RKO (cell line): Measurements from ENCODE around the gene PCDHGA4.
"Not testable (repeated sequence)": the region's sequence is repeated elsewhere in the genome, so short reads cannot be mapped to it uniquely, and the experiment has no call there.

Experiments used
- DNase-seq: peaks from one replicate; pipeline ENCODE4 v3.0.0-alpha.2; 2016; ENCODE audit warnings: low spot score

PCDHGA4 gene

GRCh38 chr5:141354900-141355469 is at the start of gene PCDHGA4:
Gene PCDHGA4, plus strand, starts transcription at chr5:141355021. Its CDS starts 87 bp downstream, at chr5:141355108.
- no peak for DNase-seq

GRCh38 chr5:141306630-141307029 is 48.2 kb upstream of the PCDHGA4 start:
- DNase-seq: no peak

- DNase-seq: no peak
Measured at GRCh38 chr5:141313711-141314110, 41.1 kb upstream of the PCDHGA4 start.

DNA sequence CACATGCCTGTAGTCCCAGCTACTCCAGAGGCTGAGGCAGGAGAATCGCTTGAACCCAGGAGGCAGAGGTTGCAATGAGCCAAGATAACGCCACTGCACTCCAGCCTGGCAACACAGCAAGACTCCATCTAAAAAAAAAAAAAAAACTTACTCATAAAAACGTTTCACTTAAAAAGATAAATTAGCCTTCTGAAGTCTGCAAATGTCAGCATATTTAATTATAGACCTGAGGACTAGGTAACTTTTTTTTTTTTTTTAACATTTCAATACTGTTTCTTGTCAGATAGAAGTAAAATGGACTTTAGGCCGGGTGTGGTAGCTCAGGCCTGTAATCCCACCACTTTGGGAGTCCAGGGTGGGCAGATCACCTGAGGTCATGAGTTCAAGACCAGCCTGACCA is 37.9 kb upstream of the PCDHGA4 start:
- not testable (repeated sequence) for DNase-seq

DNA sequence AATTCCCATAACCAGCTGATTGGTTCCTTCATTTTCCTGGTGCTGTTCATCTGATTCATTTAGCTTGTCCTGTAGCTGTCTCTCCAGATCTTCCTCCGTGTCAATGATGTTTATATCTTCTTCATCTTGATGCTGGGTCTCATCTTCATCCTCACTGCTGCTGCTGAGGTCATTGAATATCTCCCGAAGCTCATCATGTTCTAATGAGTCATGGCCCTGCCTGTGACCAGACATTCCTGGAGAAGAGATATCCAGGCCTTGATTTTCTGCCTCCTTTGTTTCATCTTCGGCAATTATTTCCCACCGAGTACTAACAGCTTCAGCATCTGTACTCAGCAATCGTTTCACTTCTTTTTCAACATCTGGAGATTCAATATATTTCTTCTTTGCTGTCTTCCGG is 35.6 kb upstream of the PCDHGA4 start:
- DNase-seq: peak; percentile 60

DNA sequence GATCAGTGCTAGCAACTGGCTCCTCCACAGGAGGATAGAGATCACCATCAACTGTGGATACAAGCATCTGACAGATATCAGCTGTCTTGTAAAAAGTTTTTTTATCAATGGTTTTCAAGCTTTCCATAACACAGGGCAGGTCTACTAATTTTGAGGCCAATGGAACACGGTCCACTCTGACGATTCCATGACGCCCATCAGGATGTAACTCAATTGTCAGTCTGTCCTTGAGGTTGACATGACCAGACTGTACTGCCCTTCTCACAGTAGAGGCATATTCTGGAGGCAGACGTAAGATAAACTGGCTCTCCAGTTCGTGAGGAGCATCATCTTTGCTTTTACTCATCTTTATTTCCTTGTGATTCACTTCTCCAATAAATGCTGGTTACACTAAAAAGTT is 35.1 kb upstream of the PCDHGA4 start:
- peak; percentile 43 for DNase-seq

GRCh38 chr5:141320225-141321169 is 34.3 kb upstream of the PCDHGA4 start, which contains the start of gene TAF7:
Gene TAF7, minus strand, starts transcription at chr5:141320784. Its CDS starts 740 bp downstream, at chr5:141320044.
- DNase-seq: peak; percentile 91

DNA sequence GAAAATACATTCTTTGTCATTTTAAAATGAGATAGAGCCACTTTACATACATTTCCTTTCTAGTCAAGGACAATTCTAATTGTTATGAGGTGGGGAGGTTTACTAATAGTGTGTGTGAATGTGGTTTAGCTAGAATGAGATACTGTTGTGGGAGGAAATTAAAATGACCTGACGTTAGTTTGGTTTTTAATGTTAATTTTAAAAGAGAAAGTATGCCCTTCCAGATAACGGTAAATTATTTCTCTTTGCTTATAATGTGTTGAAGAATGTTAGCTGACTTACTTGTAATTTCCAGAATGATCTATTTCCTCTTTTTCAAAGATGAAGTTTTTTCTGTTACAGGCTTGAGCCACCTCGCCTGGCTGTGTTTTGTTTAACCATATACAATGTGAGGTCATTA is 32.6 kb upstream of the PCDHGA4 start:
- no peak for DNase-seq

- DNase-seq: peak; percentile 90
Measured at GRCh38 chr5:141326088-141326854, 28.6 kb upstream of the PCDHGA4 start.

GRCh38 chr5:141328231-141328630 is 26.6 kb upstream of the PCDHGA4 start:
- DNase-seq: no peak

DNA sequence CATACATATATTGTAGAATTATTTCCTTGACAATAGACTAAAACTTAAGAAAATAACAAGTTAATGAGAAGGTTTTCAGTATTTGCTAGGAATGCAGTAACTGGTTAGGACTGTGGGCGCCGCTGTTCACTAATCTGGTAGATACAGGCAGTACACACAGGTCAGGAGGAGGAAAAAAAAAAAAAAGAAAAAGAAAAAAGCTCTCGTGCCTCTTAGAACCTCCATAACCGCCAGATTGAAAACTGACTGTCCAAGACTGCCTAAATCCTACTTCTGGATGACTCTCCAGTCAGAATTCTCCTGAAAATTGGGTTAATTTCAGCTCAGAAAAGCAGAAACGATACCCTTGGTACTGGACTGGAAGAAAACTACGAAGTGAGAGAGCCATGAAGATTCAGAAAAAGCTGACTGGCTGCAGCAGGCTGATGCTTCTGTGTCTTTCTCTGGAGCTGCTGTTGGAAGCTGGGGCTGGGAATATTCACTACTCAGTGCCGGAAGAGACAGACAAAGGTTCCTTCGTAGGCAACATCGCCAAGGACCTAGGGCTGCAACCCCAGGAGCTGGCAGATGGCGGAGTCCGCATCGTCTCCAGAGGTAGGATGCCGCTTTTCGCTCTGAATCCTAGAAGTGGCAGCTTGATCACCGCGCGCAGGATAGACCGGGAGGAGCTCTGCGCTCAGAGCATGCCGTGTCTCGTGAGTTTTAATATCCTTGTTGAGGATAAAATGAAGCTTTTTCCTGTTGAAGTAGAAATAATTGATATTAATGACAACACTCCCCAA is 24.3 kb upstream of the PCDHGA4 start, which contains the start of gene PCDHGA1:
Gene PCDHGA1 (plus strand): TSS at position 216 of the 782 bp plus-strand sequence.
- DNase-seq: peak; percentile 71

GRCh38 chr5:141332571-141332970 is 22.2 kb upstream of the PCDHGA4 start:
- not testable (repeated sequence) for DNase-seq

- no peak for DNase-seq
Measured at GRCh38 chr5:141338538-141339306, 16.1 kb upstream of the PCDHGA4 start, which contains the start of gene PCDHGA2. Gene PCDHGA2, plus strand, starts transcription at chr5:141338760.

- DNase-seq: not testable (repeated sequence)
Measured at GRCh38 chr5:141340781-141341354, 14.0 kb upstream of the PCDHGA4 start.

DNA sequence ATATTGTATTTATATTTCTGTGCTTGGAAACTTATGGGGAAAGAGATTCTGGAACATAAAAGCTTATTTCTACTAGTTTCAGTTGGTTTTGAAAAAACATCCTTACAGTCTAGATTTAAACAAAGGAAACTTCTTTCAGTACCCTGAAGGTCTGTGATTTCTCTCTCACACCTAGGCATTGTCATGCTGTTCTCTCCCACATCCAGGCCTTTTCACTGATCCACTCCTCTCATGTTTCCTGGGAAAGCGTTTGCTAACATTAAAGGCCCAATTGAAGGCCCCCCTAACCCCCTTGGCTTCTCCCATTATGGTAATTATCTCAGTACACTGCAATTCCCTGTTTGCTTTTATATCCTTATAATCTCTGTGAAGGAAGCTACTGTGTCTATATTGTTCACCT is 12.0 kb upstream of the PCDHGA4 start:
- DNase-seq: no peak

- no peak for DNase-seq
Measured at GRCh38 chr5:141343242-141343952, 11.4 kb upstream of the PCDHGA4 start, which contains the start of gene PCDHGA3. Gene PCDHGA3, plus strand, starts transcription at chr5:141343829. Its CDS starts 205 bp downstream, at chr5:141344034.

DNA sequence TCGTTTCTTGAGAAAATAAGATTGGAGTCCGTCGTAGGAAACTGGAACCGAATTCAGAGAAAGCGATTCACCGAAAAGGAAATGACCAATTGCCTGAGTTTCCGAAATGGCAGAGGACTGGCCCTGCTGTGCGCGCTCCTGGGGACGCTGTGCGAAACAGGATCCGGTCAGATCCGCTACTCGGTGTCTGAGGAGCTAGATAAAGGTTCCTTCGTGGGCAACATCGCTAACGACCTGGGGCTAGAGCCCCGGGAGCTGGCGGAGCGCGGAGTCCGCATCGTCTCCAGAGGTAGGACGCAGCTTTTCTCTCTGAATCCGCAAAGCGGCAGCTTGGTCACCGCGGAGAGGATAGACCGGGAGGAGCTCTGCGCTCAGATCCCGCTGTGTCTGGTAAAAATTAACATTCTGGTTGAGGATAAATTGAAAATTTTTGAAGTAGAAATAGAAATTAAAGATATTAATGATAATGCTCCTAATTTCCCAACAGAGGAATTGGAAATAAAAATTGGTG is 10.8 kb upstream of the PCDHGA4 start:
- DNase-seq: no peak

DNA sequence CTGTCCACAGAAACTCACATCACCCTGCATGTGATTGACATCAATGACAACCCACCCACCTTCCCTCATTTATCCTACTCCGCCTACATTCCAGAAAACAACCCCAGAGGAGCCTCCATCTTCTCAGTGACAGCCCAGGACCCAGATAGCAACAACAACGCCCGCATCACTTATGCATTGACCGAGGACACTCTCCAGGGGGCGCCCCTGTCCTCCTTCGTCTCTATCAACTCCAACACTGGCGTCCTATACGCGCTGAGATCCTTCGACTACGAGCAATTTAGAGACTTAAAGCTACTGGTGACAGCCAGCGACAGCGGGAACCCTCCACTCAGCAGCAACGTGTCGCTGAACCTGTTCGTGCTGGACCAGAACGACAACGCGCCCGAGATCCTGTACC is 9.5 kb upstream of the PCDHGA4 start:
- no peak for DNase-seq

DNA sequence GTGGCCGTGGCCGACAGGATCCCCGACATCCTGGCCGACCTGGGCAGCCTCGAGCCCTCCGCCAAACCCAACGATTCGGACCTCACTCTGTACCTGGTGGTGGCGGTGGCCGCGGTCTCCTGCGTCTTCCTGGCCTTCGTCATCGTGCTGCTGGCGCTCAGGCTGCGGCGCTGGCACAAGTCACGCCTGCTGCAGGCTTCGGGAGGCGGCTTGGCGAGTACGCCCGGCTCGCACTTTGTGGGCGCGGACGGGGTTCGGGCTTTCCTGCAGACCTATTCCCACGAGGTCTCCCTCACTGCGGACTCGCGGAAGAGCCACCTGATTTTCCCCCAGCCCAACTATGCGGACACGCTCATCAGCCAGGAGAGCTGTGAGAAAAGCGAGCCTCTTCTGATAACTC is 8.8 kb upstream of the PCDHGA4 start:
- DNase-seq: not testable (repeated sequence)
